HG02870 (cell line): ENCODE measurements around the gene RPL10L.

Experiments
- ATAC-seq: cut with Tn5 transposase; IDR thresholded peaks from one replicate; pipeline ENCODE4 v1.9.1; 2021; ENCODE audit warnings: mild to moderate bottlenecking, moderate library complexity; ENCODE audit not compliant: unreplicated experiment

Gene RPL10L

DNA sequence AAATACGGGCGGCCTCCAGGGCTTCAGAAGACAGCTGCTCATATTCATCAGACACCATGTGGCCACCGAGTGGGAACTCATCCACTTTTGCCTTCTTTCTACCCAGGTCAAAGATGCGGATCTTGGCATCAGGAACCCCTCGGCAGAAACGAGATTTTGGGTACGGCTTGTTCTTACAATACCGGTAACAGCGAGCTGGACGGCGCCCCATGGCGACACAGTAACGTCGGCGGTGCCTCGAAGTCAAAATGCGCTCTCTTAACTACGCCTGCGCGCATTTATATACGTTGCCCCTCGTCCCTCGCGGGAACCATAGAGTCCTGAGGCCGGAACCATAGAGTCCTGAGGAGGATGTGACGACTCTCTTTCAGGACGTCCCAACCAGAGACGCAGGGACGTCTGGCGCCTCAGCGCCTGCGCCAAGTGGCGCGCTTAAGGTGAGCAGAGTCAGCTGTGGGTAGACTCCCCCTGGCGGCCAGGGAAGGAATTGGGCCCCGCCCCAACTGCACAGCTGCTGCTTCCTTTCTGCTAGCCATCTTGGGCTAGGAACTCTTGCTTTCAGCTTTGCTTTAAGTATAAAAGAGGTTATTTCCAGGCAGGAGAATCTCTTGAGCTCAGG, at the start of gene RPL10L:
RPL10L (minus strand) TSS at position 256 of the 619 bp plus-strand sequence; CDS start at position 211, 45 bp downstream.
- ATAC-seq, result no peak

DNA sequence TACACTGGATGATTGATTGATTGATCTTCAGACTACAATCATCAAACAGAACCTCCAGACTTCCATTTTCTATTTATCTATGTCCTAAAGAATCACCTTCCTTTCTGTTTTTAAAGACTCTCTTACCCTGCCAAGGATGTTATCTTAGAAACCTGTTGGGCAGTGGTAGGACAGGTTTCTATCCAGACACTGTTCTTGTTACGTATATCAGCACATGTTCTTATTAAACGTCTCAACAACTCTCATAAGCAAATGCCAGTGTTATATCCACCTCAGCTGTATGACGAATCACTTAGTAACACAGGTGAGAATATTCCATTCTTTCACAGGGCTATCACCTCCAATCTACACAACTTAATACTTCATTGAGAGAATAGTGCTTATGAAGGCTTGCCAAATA, 40.2 kb upstream of the RPL10L start:
- no peak for ATAC-seq

- ATAC-seq, result no peak
Observed at GRCh38 chr14:46686652-46687051, 35.1 kb upstream of the RPL10L start.

- no peak for ATAC-seq
Observed at GRCh38 chr14:46672128-46672527, 20.5 kb upstream of the RPL10L start.

- no peak for ATAC-seq
Observed at GRCh38 chr14:46663382-46663781, 11.8 kb upstream of the RPL10L start.

- ATAC-seq, result no peak
Observed at GRCh38 chr14:46661728-46662127, 10.1 kb upstream of the RPL10L start.

- ATAC-seq, result no peak
Observed at GRCh38 chr14:46653031-46653755, 1.6 kb upstream of the RPL10L start.

- no peak for ATAC-seq
Observed at GRCh38 chr14:46646796-46647195, 4.8 kb downstream of the RPL10L start.

DNA sequence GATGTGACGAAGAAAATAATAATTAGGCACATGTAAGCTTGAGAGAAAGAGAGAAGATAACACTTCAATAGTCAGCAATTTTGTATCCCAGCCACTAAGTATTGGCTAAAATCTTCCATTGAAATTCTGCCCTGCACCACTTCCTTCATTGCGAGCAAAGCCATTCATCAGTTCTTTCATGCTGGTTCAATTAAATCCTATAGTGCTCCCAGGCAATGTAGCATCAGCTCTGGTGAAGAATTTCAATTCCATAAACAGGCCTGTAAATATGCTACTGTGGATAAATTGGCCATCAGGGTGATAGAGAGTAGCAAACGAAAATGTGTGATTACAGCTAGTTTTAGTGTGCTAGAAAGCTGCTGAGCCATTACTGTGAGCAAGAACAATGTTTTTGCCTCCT, 24.7 kb downstream of the RPL10L start:
- no peak for ATAC-seq
